Measurements from ENCODE around the gene LRIT2.
"Not testable (repeated sequence)": the region's sequence is repeated elsewhere in the genome, so short reads cannot be mapped to it uniquely, and the experiment has no call there.

- TF ChIP-seq EZH2 (IDR thresholded peaks at IDR 0.05; ENCODE audit: borderline replicate concordance), result not testable (repeated sequence)
- TF ChIP-seq, protein P1, sequence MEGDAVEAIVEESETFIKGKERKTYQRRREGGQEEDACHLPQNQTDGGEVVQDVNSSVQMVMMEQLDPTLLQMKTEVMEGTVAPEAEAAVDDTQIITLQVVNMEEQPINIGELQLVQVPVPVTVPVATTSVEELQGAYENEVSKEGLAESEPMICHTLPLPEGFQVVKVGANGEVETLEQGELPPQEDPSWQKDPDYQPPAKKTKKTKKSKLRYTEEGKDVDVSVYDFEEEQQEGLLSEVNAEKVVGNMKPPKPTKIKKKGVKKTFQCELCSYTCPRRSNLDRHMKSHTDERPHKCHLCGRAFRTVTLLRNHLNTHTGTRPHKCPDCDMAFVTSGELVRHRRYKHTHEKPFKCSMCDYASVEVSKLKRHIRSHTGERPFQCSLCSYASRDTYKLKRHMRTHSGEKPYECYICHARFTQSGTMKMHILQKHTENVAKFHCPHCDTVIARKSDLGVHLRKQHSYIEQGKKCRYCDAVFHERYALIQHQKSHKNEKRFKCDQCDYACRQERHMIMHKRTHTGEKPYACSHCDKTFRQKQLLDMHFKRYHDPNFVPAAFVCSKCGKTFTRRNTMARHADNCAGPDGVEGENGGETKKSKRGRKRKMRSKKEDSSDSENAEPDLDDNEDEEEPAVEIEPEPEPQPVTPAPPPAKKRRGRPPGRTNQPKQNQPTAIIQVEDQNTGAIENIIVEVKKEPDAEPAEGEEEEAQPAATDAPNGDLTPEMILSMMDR (IDR thresholded peaks at IDR 0.05; ENCODE audit: poor library complexity), result not testable (repeated sequence)
Measured at GRCh38 chr10:84171237-84171636, 54.1 kb downstream of the LRIT2 start.
